NCI-H774 (cell line): ENCODE measurements around the gene HACE1.
"Not testable (repeated sequence)": the region's sequence is repeated elsewhere in the genome, so short reads cannot be mapped to it uniquely, and the experiment has no call there.

Source experiments
- DNase-seq: peaks from one replicate; lab custom pipeline; 2025; lab: John Stamatoyannopoulos, UW

HACE1 gene, protein sequence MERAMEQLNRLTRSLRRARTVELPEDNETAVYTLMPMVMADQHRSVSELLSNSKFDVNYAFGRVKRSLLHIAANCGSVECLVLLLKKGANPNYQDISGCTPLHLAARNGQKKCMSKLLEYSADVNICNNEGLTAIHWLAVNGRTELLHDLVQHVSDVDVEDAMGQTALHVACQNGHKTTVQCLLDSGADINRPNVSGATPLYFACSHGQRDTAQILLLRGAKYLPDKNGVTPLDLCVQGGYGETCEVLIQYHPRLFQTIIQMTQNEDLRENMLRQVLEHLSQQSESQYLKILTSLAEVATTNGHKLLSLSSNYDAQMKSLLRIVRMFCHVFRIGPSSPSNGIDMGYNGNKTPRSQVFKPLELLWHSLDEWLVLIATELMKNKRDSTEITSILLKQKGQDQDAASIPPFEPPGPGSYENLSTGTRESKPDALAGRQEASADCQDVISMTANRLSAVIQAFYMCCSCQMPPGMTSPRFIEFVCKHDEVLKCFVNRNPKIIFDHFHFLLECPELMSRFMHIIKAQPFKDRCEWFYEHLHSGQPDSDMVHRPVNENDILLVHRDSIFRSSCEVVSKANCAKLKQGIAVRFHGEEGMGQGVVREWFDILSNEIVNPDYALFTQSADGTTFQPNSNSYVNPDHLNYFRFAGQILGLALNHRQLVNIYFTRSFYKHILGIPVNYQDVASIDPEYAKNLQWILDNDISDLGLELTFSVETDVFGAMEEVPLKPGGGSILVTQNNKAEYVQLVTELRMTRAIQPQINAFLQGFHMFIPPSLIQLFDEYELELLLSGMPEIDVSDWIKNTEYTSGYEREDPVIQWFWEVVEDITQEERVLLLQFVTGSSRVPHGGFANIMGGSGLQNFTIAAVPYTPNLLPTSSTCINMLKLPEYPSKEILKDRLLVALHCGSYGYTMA

DNA sequence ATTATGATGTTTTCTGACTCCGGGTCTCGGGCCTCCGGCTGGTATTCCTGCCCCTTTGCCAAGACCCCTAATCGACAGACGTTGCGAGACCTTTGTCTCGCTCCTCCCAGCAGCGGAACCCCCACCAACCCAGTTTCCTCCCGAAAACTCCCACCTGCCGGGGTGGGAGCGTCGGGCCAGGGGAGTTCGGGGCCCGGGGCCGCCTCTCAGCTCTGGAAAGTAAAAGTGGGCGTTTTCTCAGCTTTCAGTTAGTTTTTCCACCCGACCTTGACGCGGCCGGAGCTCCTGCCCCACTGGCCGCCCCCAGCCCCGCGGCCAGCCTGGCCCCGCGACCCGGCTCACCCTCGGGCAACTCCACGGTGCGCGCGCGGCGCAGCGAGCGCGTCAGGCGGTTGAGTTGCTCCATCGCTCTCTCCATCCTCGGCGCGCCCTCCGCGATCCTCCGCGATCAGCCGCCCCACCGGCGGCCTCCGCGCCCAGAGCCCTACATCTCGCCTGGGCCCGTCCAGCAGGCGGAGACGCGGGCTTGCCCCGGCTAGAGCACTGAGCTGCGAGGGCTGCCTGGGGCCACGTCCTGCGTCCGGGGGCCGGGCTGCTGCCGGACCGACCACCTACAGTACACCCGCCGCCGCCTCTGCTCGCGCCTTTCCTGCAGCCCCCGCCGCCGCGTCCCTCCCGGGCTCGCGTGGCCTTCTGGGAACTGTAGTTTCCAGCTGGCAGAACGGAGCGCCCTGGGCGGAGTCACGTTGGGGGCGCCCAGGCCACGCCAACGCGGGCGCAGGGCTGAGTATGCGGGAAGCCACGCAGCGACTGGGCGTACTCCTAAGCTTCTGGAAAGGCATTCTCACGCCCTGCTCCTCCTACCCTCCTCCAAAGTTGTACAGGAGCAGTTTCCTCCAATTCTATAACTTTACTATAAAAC lies at the start of gene HACE1:
Gene HACE1, minus strand, starts transcription at position 695 of the 922 bp plus-strand sequence. Its CDS starts 277 bp downstream, at position 418.
- peak; percentile 97 for DNase-seq

DNA sequence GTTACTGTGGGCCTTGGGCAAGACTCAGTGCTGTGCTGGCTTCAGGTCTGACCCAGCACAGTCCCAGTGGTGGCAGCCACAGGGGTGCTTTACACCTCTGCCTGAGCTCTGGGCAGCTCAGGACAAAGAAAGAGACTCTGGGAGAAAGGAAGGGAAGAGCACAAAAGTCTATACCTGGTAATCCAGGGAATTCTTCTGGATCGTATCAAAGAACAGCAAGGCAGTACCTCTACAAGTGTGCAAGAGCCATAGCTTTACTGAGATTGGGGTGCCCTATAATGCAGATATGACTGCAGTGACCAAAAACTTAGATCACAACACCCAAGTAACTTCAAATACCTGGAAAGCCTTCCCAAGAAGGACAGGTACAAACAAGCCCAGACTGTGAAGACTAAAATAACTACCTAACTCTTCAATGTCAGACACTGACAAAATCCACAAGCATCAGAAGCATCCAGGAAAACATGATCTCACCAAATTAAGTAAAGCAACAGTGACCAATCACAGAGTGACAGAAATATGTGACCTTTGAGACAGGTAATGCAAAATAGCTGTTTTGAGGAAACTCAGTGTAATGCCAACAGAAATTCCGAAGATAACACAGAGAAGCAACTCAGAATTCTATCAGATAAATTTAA lies 49.3 kb upstream of the HACE1 start:
- DNase-seq, result no peak

DNA sequence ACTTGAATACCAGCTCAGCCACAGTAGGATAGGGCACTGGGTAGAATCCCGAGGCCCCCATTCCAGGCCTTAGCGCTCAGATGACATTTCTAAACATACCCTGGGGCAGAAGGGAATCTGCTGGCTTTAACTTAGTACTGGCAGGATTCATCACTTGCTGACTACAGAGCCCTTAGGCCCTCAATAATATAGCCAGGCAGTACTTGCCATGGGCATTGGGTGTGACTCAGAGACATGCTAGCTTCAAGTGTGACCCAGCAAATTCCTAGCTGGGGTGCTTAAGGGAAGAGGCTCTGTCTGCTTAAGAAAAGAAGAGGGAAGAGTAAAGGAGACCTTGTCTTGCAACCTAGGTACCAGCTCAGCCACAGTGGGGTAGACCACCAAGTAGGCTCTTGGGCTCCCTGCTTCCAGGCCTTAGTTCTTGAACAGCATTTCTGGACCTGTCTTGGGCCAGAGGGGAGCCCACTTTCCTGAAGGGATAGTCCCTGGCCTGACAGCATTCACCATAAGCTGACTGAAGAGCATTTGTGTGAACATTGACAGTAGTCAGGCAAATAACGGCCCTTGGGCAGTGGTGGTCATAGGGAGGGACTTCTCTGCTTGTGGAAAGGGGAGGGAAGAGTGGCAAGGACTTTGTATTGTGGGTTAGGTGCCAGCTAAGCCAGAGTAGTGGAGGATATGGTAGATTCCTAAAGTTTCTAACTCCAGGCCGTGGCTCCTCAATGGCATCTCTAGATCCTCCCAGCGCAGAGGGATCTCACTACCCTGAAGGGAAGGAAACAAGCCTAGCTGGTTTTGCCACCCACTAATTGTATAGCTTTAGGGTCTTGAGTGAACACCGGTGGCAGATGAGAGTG lies 48.5 kb upstream of the HACE1 start:
- DNase-seq, result no peak

DNA sequence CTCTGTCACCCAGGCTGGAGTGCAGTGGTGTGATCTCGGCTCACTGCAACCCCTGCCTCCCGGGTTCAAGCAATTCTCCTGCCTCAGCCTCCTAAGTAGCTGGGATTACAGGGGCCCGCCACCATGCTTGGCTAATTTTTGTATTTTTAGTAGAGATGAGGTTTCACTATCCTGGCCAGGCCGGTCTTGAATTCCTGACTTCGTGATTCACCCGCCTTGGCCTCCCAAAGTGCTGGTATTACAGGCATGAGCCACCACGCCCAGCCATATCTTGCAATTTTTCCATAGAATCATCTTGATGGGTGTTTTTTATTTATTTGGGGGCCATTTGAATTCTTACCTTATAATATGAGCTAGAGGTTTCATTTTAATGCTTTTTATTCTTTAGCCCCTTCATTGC lies 39.2 kb upstream of the HACE1 start:
- DNase-seq, result not testable (repeated sequence)

DNA sequence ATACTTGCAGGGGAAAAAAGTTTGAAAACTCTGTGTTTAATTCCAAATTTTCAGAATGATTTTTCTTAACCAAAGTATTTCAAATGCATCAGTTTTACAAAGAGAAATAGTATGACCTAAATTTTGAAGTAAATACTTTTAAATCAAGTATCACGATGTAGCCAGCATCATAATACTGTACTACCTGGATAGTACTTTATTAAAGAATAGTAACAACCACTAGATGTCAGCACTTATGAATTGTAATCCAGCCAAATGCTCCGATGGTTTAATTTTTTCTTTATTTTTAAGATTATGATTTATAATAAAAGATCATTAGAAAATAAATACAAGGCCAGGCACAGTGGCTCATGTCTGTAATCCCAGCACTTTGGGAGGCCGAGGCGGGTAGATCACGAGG lies 37.2 kb upstream of the HACE1 start:
- no peak for DNase-seq

DNA sequence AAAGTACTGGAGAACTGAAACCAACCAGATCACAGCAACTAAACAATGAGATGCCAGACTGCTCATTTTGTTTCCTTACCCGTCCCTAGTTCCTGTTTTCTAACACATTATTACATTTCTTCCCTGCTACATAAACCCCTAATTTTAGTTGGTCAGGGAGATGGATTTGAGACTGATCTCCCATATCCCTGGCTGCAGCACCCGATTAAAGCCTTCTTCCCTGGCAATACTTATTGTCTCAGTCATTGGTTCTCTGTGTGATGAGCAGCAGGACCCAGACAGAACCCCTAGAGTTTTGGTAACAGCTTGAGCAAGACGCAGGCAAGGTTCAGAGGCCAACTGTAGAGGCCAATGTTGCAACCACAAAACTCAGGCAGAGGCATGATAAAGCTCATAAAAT lies 28.3 kb upstream of the HACE1 start:
- no peak for DNase-seq

DNA sequence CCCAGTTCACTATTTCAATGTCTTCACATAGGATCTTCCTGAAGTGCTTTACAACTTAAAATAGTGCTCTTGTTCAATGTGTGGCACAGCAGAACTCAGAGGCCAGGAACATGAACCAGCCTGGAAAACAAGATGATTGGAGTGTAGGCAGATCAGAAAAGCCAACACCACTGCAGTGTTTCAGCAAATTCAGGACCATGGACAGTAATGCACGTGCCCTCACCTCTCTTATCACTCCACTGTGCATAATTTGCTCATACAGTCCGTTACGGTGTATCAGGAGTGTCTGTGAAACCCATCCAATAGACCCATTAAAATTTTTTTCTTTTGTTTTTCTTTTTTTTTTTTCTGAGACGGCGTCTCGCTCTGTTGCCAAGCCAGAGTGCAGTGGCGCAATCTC lies 27.6 kb upstream of the HACE1 start:
- no peak for DNase-seq

DNA sequence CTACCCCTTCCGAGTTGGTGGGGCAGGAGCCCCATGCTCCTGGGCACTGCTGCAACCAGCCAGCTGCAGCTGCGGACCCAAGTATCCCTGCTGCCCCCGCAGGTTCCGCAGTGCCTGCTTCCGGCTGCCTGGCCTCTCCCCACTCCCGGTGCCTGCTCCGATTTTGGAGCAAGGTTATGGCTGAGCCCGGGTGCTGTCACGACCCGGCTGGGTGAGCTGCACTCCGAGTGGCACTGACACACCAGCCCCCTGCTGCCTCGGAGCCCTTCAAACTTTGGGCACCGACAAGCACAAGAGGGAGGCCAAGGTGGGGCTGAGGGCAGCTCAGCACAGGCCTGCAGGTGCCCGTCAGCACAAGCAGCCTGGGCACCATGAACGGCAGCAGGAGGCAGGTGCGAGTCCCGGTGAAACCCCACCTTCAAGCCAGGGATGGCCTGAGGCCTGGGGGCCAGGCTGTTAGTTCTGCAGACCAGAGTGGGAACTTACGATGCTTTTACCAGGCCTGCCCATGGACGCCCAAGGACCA lies 25.9 kb upstream of the HACE1 start:
- peak; percentile 72 for DNase-seq

DNA sequence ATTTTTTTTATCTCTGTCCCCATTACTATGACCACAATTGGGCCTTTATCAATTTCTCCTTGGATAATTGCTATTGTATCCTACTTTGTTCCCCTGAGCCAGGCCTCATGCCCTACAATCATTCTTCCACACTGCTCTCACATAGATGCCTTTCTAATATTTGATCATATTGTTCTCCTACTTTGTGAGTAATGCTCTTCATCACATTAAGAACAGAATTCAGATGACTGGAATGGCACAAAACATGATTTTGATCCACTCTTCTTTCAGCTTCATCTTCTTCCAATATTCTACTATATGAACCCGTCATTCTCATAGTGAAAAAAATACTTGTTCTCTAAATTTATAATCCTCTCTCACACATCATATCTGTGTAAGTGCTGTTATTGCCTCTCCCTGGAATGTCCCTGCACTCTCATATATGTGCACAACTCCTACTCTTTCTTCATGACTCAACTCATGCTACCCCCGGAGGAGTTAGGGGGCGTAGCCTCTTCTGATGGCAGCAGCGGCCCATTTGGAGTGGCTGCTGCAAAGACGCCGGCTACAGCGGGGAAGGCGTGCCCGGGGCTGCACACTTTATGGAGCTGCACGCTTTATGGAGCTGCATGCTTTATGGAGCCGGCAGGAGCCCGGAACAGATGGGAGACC lies 25.3 kb upstream of the HACE1 start:
- no peak for DNase-seq

DNA sequence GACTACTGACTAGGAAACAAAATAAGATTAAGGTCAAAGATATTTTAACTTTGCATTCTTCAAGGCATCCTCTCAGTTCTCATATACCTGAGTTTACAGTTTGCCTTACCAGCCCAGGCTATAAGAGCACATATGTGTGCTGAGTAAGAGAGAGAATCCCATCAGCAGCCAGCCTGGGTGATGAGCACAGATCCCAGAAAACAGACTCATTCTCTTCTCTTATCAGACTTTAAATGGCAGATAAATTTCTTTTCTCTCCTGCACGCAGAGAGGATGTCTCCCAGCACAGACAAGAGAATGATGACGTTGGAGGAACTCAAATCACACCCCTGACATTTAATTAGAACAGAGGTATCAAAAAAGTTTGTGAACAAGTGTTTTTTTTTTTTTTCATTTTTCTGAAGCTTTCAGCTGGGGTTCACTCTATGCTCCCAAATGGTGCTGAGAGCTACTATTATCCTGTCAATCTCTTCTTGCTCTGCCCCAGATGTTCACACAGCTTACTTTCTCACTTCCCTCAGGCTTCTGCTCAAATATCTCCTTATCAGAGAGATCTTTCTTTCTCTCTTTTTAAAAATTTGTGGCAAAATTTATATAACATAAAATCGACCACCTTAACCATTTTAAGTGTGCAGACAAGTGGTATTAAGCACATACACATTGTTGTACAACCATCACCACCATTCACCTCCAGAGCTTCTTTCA lies 22.4 kb upstream of the HACE1 start:
- no peak for DNase-seq

DNA sequence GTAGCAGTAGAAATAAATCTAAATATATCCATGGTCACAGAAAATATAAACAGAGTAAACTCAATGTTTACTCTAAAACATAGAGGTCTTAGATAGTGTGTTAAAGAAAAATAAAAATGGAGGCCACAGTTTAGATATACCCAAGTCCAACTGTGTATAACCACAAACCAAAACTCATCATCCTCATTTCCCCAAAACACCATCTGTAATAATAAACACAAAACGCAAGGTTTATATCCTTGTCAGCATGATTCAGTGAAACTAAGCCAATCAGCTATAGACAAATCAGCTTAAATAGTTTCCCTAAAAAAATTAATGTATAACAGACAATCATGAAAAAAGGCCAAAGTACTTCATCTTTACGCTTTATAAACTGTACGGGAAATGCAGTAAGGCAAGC lies 2.7 kb upstream of the HACE1 start:
- DNase-seq, result no peak

DNA sequence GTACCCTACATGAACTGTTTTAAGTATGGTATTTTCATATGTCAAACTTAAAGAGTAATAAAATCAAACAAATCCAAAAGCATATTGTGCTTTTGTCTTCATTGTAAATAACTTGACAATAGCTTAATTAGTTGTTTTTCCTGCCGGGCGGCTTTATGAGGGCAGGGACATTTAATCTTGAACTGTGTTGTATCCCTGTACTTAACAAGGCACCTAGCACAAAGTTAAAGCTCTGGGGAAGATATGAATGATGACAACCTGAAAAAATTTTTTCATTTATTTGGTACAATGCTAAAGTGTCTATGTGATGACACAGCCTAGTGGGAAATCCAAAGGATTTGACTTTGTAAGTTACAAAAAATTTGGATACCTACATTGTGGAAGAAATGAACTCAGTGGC lies 502 bp upstream of the HACE1 start:
- no peak for DNase-seq

DNA sequence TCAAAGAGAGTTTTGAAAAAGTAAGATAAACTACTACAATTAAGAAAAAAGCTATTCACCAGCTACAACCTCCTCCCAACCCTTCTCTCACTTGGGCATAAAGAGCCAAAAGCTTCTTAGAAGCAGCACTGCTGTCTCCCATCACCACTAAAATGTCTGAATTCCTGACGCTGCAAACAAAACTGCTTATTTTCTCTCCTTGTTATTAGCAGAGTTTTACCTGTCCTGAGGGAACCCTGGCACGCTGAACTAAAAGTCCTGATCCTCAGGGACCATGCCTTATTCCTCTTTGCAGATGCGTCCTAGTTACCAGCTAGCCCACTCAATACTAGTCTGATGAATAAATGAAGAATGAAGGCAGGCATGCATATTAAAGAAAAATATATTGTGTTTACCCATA lies 1.1 kb downstream of the HACE1 start:
- DNase-seq, result no peak

DNA sequence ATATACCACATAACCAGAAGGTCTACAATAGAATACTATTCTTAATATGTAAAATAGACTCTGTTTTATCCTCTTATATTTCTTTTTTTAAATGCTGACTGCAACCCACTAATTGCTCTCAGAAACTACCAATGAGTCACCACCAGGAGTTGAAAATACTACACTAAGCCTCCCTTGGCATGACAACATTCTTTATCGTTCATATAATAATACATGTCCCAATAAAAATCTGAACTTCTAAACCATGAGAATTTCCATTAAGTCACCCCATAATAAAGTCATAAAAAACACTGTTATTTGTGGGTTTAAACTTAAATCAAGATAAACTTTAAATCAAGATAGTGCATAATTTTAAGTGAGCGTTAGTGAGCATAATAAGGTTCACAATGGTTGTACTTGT lies 4.2 kb downstream of the HACE1 start:
- no peak for DNase-seq

DNA sequence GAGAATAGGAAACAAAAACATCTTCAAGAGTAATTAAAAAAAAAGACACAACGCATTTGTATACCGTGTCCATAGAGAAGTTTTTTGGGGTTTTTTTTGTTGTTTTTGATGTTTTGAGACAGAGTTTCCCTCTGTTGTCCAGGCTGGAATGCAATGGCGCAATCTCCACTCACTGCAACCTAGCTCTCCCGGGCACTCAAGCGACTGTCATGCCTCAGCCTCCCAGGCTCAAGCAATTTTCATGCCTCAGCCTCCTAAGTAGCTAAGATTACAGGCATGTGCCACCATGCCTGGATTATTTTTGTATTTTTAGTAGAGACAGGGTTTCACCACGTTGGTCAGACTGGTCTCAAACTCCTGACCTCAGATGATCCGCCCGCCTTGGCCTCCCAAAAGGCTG lies 12.0 kb downstream of the HACE1 start:
- not testable (repeated sequence) for DNase-seq

DNA sequence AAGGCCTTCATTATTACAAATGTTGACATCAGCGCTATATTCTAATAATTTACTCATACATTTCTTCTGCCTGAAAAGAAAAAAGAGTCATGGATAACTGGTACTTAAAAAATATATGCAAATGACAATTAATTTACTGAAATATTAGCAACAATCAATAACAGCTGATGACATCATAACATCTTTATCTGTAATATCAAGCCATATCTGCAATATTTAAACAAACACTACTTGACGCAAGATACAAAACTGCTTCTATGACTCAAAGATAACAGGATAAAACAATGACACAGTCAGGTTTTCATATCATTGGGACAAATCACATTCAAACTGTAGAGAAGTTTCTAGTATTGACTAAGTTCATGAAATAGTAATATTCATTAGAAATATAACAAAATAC lies 16.5 kb downstream of the HACE1 start:
- no peak for DNase-seq

DNA sequence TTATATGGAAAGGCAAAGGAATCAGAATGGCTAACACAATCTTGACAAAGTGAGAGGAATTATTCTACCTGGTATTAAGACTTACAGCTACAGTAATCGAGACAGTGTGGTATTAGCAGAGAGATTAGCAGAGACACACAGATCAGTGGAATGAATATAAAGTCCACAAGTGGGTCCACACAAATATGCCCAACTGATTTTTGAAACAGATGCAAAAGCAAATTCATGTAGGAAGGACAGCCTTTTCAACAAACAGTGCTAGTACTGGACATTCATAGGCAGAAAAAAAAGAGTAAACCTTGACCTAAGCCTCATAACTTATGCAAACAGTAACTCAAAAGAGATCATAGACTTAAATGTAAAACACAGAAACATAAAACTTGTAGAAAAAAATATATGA lies 22.6 kb downstream of the HACE1 start:
- DNase-seq, result no peak

DNA sequence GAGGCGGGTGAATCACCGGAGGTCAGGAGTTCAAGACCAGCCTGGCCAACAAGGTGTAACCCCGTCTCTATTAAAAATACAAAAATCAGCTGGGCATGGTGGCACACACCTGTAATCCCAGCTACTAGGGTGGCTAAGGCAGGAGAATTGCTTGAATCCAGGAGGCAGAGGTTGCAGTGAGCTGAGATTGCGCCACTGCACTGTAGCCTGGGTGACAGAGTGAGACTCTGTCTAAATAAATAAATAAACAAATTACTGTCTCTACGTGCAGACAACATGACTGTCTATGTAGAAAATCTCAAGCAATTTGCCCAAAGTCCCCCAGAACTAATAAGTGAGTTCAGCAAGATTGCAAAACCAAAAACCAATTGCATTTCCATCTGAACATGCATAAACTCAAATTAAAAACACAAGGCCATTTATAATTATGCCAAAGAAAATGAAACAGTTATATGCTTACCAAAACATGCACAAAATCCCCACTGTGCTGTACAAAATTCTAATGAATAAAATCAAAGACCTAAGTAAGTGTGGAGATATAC lies 23.2 kb downstream of the HACE1 start:
- DNase-seq, result not testable (repeated sequence)

DNA sequence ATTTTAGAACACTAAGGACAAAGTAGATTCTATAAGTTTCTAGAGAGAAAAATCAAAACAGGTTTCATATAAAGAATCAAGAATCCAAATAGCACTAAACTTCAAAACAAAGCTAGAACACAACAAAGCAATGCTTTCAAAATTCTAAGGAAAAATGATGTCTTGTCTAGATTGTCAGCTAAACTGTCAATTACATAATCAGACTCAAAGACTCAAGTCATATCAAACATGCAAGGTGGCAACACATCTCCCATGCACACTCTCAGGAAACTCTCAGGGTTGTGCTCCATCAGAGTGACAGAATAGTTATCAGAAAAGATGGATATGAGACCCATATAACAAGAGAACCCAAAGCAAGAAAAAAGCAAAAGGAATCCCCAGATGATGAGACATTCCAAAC lies 23.9 kb downstream of the HACE1 start:
- no peak for DNase-seq
